ENCODE measurements around the gene ZSCAN20.

Gene ZSCAN20

DNA sequence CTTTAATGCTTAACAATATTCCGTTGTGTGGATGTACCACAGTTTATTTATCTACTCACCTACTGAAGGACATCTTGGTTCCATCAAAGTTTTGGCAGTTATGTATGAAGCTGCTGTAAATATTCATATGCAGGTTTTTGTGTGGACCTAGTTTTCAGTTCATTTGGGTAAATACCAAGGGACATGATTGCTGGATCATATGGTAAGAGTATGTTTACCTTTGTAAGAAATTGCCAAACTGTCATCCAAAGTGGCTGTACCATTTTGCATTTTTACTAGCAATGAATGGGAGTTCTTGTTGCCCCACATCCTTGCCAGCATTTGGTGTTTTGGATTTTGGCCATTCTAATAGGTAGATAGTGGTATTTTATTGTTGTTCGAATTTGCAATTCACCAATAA lies 10.0 kb downstream of the ZSCAN20 start:
- TF ChIP-seq ZNF274 (IDR thresholded peaks at IDR 0.05; ENCODE audit: low read depth, low read length) (no peak), YY1 (IDR thresholded peaks at IDR 0.05; ENCODE audit: insufficient read depth, insufficient read length) (no peak), SUZ12 (IDR thresholded peaks at IDR 0.05; ENCODE audit: extremely low read depth, insufficient read depth, insufficient read length) (no peak)
- Histone ChIP-seq H3K9ac (ENCODE audit: insufficient read length, low read depth) (no peak overlapping the region), H3K36me3 (ENCODE audit: insufficient read depth, insufficient read length, low read length) (peaks cover 48% of the 10 kb centered on the region), H3K4me3 (ENCODE audit: insufficient read length, low read depth) (no peak overlapping the region), H3K9me3 (ENCODE audit: insufficient read depth, low read length) (no peaks in the 10 kb centered on the region), H3K27me3 (ENCODE audit: insufficient read depth, insufficient read length) (no peaks in the 10 kb centered on the region), H3K4me1 (ENCODE audit: insufficient read depth, insufficient read length) (no peaks in the 10 kb centered on the region)
- DNase-seq (ENCODE audit: low read depth, low spot score) = no peak

DNA sequence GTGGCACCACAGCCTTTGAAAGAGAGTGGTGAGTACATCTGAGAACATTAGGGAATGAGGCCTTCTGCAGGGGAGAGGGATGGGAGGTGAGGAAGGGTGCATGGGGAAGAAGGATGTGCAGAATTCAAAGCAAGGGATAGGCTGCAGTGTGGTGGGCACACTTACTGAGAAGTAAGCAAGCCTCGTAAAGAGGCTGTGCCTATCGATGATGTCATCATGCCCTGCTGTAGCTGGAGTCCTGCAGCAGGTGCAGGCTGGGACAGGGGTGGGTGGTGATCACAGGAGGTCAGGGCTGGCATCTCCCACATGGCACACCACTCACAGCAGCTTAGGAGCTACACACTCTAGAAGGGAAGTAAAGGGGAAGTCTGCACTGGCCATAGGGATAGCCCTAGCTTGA lies 16.2 kb downstream of the ZSCAN20 start:
- no peaks in the 10 kb centered on the region for H3K27me3 ChIP-seq (ENCODE audit: insufficient read depth, insufficient read length)
- no peak for DNase-seq (ENCODE audit: low read depth, low spot score)
- TF ChIP-seq ZNF274 (IDR thresholded peaks at IDR 0.05; ENCODE audit: low read depth, low read length) = no peak
- no peak for TF ChIP-seq YY1 (IDR thresholded peaks at IDR 0.05; ENCODE audit: insufficient read depth, insufficient read length)
- TF ChIP-seq SUZ12 (IDR thresholded peaks at IDR 0.05; ENCODE audit: extremely low read depth, insufficient read depth, insufficient read length) = no peak
- peaks cover 65% of the 10 kb centered on the region for H3K36me3 ChIP-seq (ENCODE audit: insufficient read depth, insufficient read length, low read length)
- H3K4me1 ChIP-seq (ENCODE audit: insufficient read depth, insufficient read length) = no peaks in the 10 kb centered on the region
- no peak overlapping the region for H3K9ac ChIP-seq (ENCODE audit: insufficient read length, low read depth)
- peaks cover 23% of the 10 kb centered on the region for H3K9me3 ChIP-seq (ENCODE audit: insufficient read depth, low read length)
- H3K4me3 ChIP-seq (ENCODE audit: insufficient read length, low read depth) = no peak overlapping the region

DNA sequence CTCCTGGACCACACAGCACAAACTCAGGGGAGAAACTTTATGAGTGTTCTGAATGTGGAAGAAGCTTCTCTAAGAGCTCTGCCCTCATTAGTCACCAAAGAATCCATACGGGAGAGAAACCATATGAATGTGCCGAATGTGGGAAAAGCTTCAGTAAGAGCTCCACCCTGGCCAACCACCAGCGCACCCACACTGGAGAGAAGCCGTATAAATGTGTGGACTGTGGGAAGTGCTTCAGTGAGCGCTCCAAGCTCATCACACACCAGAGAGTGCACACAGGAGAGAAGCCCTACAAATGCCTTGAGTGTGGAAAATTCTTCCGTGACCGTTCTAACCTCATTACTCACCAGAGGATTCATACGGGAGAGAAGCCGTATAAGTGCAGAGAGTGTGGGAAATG lies 22.5 kb downstream of the ZSCAN20 start:
- no peak for TF ChIP-seq SUZ12 (IDR thresholded peaks at IDR 0.05; ENCODE audit: extremely low read depth, insufficient read depth, insufficient read length)
- TF ChIP-seq YY1 (IDR thresholded peaks at IDR 0.05; ENCODE audit: insufficient read depth, insufficient read length) = no peak
- no peak for TF ChIP-seq ZNF274 (IDR thresholded peaks at IDR 0.05; ENCODE audit: low read depth, low read length)

DNA sequence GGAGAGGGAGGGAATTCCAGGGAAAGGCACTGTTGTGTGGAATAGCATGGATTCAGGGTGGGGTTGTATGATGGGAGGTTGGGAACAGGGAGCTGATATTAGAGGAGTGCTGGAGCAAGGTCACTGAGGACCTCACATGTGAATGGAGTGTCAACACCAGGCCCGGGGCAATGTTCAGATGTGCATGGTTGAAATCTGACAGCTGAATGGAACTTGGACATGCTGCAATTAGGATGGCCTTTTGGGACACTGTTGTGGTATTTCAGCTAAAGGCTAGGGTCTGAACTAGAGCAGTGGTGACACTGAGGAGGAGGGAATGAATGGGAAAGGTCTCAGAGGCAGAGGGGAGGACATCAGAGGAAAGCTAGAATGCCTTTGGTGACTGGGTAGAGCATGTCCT lies 25.0 kb downstream of the ZSCAN20 start:
- peaks cover 51% of the 10 kb centered on the region for H3K9me3 ChIP-seq (ENCODE audit: insufficient read depth, low read length)
- DNase-seq (ENCODE audit: low read depth, low spot score) = no peak
- peaks cover 49% of the 10 kb centered on the region for H3K36me3 ChIP-seq (ENCODE audit: insufficient read depth, insufficient read length, low read length)
- TF ChIP-seq YY1 (IDR thresholded peaks at IDR 0.05; ENCODE audit: insufficient read depth, insufficient read length) (no peak), SUZ12 (IDR thresholded peaks at IDR 0.05; ENCODE audit: extremely low read depth, insufficient read depth, insufficient read length) (no peak), ZNF274 (IDR thresholded peaks at IDR 0.05; ENCODE audit: low read depth, low read length) (no peak)
- H3K4me1 ChIP-seq (ENCODE audit: insufficient read depth, insufficient read length) = no peaks in the 10 kb centered on the region
- H3K4me3 ChIP-seq (ENCODE audit: insufficient read length, low read depth) = no peak overlapping the region
- no peaks in the 10 kb centered on the region for H3K27me3 ChIP-seq (ENCODE audit: insufficient read depth, insufficient read length)
- H3K9ac ChIP-seq (ENCODE audit: insufficient read length, low read depth) = no peak overlapping the region

More for the DNA sequence above, 22.5 kb downstream of the ZSCAN20 start:
- no peak for DNase-seq (ENCODE audit: low read depth, low spot score)
- Histone ChIP-seq H3K4me3 (ENCODE audit: insufficient read length, low read depth) (no peak overlapping the region), H3K36me3 (ENCODE audit: insufficient read depth, insufficient read length, low read length) (peaks cover 71% of the 10 kb centered on the region), H3K9me3 (ENCODE audit: insufficient read depth, low read length) (peaks cover 64% of the 10 kb centered on the region), H3K27me3 (ENCODE audit: insufficient read depth, insufficient read length) (no peaks in the 10 kb centered on the region), H3K4me1 (ENCODE audit: insufficient read depth, insufficient read length) (no peaks in the 10 kb centered on the region), H3K9ac (ENCODE audit: insufficient read length, low read depth) (no peak overlapping the region)

DNA sequence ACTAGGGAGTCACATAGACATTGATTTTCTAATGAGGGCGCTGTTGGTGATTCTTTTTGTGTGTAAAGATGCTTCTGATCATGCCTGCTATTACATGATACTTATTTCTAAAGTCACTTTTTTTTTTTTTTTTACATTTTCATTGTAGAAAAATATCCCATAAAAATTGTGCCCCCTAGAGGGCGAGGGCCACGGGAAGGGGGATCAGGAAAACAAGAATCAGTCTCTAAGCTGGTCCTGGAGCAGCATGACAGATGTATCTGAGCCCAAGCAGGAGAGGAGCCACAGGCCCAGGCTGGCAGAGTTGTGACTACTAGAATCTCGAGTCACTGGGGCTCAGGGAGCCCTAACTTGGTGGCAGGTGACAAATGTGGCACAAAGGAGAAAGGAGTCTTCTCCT lies 28.1 kb downstream of the ZSCAN20 start:
- Histone ChIP-seq H3K27me3 (ENCODE audit: insufficient read depth, insufficient read length) (no peaks in the 10 kb centered on the region), H3K9me3 (ENCODE audit: insufficient read depth, low read length) (peaks cover 22% of the 10 kb centered on the region), H3K36me3 (ENCODE audit: insufficient read depth, insufficient read length, low read length) (peaks cover 20% of the 10 kb centered on the region), H3K4me1 (ENCODE audit: insufficient read depth, insufficient read length) (no peaks in the 10 kb centered on the region), H3K4me3 (ENCODE audit: insufficient read length, low read depth) (no peak overlapping the region), H3K9ac (ENCODE audit: insufficient read length, low read depth) (no peak overlapping the region)
- TF ChIP-seq ZNF274 (IDR thresholded peaks at IDR 0.05; ENCODE audit: low read depth, low read length) (no peak), SUZ12 (IDR thresholded peaks at IDR 0.05; ENCODE audit: extremely low read depth, insufficient read depth, insufficient read length) (no peak), YY1 (IDR thresholded peaks at IDR 0.05; ENCODE audit: insufficient read depth, insufficient read length) (no peak)
- no peak for DNase-seq (ENCODE audit: low read depth, low spot score)

DNA sequence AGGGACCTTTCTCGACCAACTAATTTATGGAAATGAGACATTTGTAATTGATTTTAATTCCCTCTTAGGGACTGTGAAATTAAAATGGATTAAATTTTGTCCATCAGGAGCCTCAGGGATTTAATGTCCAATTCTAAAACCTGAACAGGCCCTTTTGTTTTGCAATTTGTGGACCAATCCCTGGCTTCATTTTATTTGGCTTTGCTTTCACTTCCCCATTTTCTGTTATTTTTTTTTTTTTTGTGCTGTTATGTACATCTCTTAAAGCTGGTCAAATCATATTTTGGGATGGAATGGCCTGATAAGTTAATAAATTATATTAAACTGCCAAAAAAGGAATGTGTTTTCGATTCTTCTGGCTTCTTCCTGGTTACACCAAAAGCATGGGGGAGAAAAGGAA lies 28.9 kb downstream of the ZSCAN20 start:
- Histone ChIP-seq H3K4me1 (ENCODE audit: insufficient read depth, insufficient read length) (no peaks in the 10 kb centered on the region), H3K27me3 (ENCODE audit: insufficient read depth, insufficient read length) (no peaks in the 10 kb centered on the region), H3K9me3 (ENCODE audit: insufficient read depth, low read length) (peaks cover 14% of the 10 kb centered on the region), H3K4me3 (ENCODE audit: insufficient read length, low read depth) (no peak overlapping the region), H3K9ac (ENCODE audit: insufficient read length, low read depth) (no peak overlapping the region), H3K36me3 (ENCODE audit: insufficient read depth, insufficient read length, low read length) (peaks cover 12% of the 10 kb centered on the region)
- TF ChIP-seq YY1 (IDR thresholded peaks at IDR 0.05; ENCODE audit: insufficient read depth, insufficient read length) (no peak), ZNF274 (IDR thresholded peaks at IDR 0.05; ENCODE audit: low read depth, low read length) (no peak), SUZ12 (IDR thresholded peaks at IDR 0.05; ENCODE audit: extremely low read depth, insufficient read depth, insufficient read length) (no peak)
- DNase-seq (ENCODE audit: low read depth, low spot score) = no peak

DNA sequence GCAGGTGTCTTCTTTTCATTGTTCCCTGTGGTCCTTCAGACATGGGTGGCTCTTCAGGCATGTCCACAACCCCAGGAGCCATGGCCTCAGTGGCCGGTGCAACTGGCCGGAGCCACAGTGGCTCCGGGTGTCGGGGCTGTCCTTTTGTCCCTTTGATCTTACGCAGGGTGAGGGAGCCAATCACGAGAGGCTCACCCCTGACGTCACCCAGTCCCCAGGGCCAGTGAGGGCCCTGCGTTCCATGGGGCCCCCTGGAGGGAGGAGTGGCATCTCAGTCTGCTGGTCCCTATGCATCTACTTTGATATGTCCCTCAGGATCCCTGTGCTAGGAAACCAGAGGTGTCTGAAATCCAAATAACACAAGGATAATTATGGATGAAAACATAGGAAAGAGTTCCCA lies 29.3 kb downstream of the ZSCAN20 start:
- Histone ChIP-seq H3K4me1 (ENCODE audit: insufficient read depth, insufficient read length) (no peaks in the 10 kb centered on the region), H3K4me3 (ENCODE audit: insufficient read length, low read depth) (no peak overlapping the region), H3K36me3 (ENCODE audit: insufficient read depth, insufficient read length, low read length) (peaks cover 8% of the 10 kb centered on the region), H3K27me3 (ENCODE audit: insufficient read depth, insufficient read length) (no peaks in the 10 kb centered on the region), H3K9me3 (ENCODE audit: insufficient read depth, low read length) (peaks cover 9% of the 10 kb centered on the region), H3K9ac (ENCODE audit: insufficient read length, low read depth) (no peak overlapping the region)
- TF ChIP-seq SUZ12 (IDR thresholded peaks at IDR 0.05; ENCODE audit: extremely low read depth, insufficient read depth, insufficient read length) = no peak
- no peak for TF ChIP-seq ZNF274 (IDR thresholded peaks at IDR 0.05; ENCODE audit: low read depth, low read length)
- no peak for TF ChIP-seq YY1 (IDR thresholded peaks at IDR 0.05; ENCODE audit: insufficient read depth, insufficient read length)
- no peak for DNase-seq (ENCODE audit: low read depth, low spot score)

Data from NT2/D1 (cell line).